ENCODE results near the gene CPSF4L. TPM values are rescaled to one million over a fixed set of nuclear protein-coding genes. Genes with fewer than 3 reads are reported as not detected.

The CPSF4L gene
- polyA plus RNA-seq, 1 of the 3 experiments (the other 2 are of a cell fraction) = 0.10 TPM

GRCh38 chr17:73286863-73287296 lies 25.2 kb upstream of the CPSF4L start:
- WGBS (ENCODE audit: low lambda C conversion rate) = 80% methylated on average over 8 of the region's 8 CpGs
- Histone ChIP-seq H3K79me2 (ENCODE audit: insufficient read depth) (peaks cover 81% of the 10 kb centered on the region), H3K36me3 (replicated peaks in 1 of 2; ENCODE audit: control insufficient read depth in 1 of 2, insufficient read depth in 2 of 2, low read length in 1 of 2) (peaks cover 5 to 22% of the 10 kb centered on the region in 2 experiments), H3K27ac (ENCODE audit: low read depth in 2 of 2, low read length in 1 of 2) (no peak overlapping the region), H3K27me3 (ENCODE audit: insufficient read depth) (no peaks in the 10 kb centered on the region), H3K4me3 (ENCODE audit: low read depth in 2 of 2, low read length in 1 of 2) (no peak overlapping the region), H4K20me1 (ENCODE audit: insufficient read depth) (peaks cover 66% of the 10 kb centered on the region), H3K9me3 (no peaks in the 10 kb centered on the region), H3K4me2 (no peak overlapping the region), H3K9me2 (no peaks in the 10 kb centered on the region), H3F3A (replicated peaks; ENCODE audit: insufficient read depth) (peaks cover 8% of the 10 kb centered on the region), H3K4me1 (ENCODE audit: control insufficient read depth in 1 of 2, insufficient read depth in 2 of 2, low read depth in 1 of 2, low read length in 1 of 2) (peaks cover 12 to 64% of the 10 kb centered on the region in 2 experiments), H2AFZ (ENCODE audit: low read depth) (no peak overlapping the region), H3K9ac (no peak overlapping the region)
- TF ChIP-seq EZH2phosphoT487 (IDR thresholded peaks at IDR 0.05; ENCODE audit: borderline replicate concordance, low read depth) (no peak), FOXJ3 (CRISPR knock-in tag; IDR thresholded peaks at IDR 0.05) (no peak), RXRA (IDR thresholded peaks at IDR 0.05; ENCODE audit: borderline replicate concordance, low read depth) (no peak)
- TF ChIP-seq, protein P1, sequence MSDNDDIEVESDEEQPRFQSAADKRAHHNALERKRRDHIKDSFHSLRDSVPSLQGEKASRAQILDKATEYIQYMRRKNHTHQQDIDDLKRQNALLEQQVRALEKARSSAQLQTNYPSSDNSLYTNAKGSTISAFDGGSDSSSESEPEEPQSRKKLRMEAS (IDR thresholded peaks at IDR 0.05; ENCODE audit: low read depth) = no peak
- TF ChIP-seq, protein P2, sequence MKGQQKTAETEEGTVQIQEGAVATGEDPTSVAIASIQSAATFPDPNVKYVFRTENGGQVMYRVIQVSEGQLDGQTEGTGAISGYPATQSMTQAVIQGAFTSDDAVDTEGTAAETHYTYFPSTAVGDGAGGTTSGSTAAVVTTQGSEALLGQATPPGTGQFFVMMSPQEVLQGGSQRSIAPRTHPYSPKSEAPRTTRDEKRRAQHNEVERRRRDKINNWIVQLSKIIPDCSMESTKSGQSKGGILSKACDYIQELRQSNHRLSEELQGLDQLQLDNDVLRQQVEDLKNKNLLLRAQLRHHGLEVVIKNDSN (IDR thresholded peaks at IDR 0.05; ENCODE audit: borderline replicate concordance, low read depth) = no peak
- ChIA-PET CTCF (interaction anchor here (1.1 to 1.9 kb wide), 3 partner anchors 9 to 83 kb away, joined by 4 to 7 read pairs (median 4); no protein-coding TSS in a partner anchor), POLR2A (no interaction called here)
- no peak for DNase-seq

DNA sequence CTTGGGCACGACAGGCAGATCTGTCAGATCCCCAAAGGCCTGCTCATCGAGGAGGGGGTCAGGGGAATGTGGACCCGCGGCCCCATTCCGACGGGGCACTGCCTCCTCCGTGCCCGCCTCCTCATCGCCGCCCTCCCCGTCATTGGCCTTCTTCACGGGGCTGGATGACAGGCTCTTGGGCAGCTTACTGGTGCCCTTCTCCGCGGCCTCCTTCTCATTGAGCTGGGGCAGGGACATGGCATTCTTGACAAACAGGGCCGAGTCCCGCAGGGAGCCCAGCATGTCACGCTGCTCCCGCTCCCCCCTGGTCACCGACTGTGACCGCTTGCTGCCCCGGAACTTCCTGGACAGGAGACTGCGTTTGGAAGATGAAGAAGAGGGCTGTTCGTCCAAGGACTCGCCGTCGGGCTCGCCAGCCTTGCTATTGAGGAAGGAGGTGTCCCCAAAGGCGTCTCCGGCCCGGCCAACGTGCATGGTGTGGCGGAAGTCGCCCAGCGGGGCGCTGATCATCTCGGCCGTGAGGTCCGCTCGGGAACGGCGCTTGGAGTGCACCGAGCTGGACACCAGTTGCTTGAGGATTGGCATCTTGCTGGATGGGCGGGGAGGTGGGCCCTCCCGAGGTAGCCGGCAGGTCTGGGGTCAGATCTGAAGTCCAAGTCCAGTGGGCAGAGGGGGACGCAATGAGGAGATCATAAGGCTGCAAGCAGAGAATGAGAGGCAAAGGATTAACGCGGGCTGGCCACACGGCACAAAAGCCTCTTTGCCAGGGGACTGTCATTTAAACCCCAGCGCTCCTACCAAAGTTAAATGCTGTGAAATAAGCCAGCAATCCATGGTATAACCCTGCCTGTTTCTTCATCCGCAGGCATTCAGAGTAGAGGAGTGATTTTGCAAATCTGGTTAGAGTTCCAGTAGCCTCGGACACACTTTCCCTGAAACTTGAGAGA lies 24.5 kb upstream of the CPSF4L start:
- Histone ChIP-seq H2AFZ (ENCODE audit: low read depth) (no peak overlapping the region), H3K4me3 (ENCODE audit: low read depth in 2 of 2, low read length in 1 of 2) (no peak overlapping the region), H3K79me2 (ENCODE audit: insufficient read depth) (peaks cover 74% of the 10 kb centered on the region), H3K36me3 (replicated peaks in 1 of 2; ENCODE audit: control insufficient read depth in 1 of 2, insufficient read depth in 2 of 2, low read length in 1 of 2) (peaks cover 5 to 22% of the 10 kb centered on the region in 2 experiments), H3K4me1 (ENCODE audit: control insufficient read depth in 1 of 2, insufficient read depth in 2 of 2, low read depth in 1 of 2, low read length in 1 of 2) (peaks cover 5 to 58% of the 10 kb centered on the region in 2 experiments), H4K20me1 (ENCODE audit: insufficient read depth) (peaks cover 62% of the 10 kb centered on the region), H3K9ac (no peak overlapping the region), H3F3A (replicated peaks; ENCODE audit: insufficient read depth) (peaks cover 1% of the 10 kb centered on the region), H3K9me2 (no peaks in the 10 kb centered on the region), H3K27ac (ENCODE audit: low read depth in 2 of 2, low read length in 1 of 2) (no peak overlapping the region; a peak in 1 of 4 replicates), H3K9me3 (no peaks in the 10 kb centered on the region), H3K4me2 (no peak overlapping the region), H3K27me3 (ENCODE audit: insufficient read depth) (no peaks in the 10 kb centered on the region)
- CTCF ChIA-PET = interaction anchor here (1.1 to 4.1 kb wide), 6 partner anchors 8 to 84 kb away, joined by 4 to 19 read pairs (median 6); no protein-coding TSS in a partner anchor
- 95% methylated on average over 50 of the region's 52 CpGs for WGBS (ENCODE audit: low lambda C conversion rate)
- DNase-seq = no peak
- POLR2A ChIA-PET = no interaction called here
- TF ChIP-seq RXRA (IDR thresholded peaks at IDR 0.05; ENCODE audit: borderline replicate concordance, low read depth) = no peak
- no peak for TF ChIP-seq EP300 (IDR thresholded peaks at IDR 0.05; ENCODE audit: borderline replicate concordance in 1 of 2, low read depth in 1 of 2, low read length in 1 of 2)
- TF ChIP-seq SMC3 (IDR thresholded peaks at IDR 0.05; ENCODE audit: low read depth, low read length) = no peak
- no peak for TF ChIP-seq NFIC (IDR thresholded peaks at IDR 0.05; ENCODE audit: borderline replicate concordance)
- no peak for TF ChIP-seq USF2 (IDR thresholded peaks at IDR 0.05; ENCODE audit: borderline replicate concordance, low read depth, low read length)
- TF ChIP-seq TCF12 (IDR thresholded peaks at IDR 0.05) = no peak
- TF ChIP-seq RFX5 (IDR thresholded peaks at IDR 0.05; ENCODE audit: low read length) = no peak
- no peak for TF ChIP-seq JUND (IDR thresholded peaks at IDR 0.05)
- TF ChIP-seq, protein P3, sequence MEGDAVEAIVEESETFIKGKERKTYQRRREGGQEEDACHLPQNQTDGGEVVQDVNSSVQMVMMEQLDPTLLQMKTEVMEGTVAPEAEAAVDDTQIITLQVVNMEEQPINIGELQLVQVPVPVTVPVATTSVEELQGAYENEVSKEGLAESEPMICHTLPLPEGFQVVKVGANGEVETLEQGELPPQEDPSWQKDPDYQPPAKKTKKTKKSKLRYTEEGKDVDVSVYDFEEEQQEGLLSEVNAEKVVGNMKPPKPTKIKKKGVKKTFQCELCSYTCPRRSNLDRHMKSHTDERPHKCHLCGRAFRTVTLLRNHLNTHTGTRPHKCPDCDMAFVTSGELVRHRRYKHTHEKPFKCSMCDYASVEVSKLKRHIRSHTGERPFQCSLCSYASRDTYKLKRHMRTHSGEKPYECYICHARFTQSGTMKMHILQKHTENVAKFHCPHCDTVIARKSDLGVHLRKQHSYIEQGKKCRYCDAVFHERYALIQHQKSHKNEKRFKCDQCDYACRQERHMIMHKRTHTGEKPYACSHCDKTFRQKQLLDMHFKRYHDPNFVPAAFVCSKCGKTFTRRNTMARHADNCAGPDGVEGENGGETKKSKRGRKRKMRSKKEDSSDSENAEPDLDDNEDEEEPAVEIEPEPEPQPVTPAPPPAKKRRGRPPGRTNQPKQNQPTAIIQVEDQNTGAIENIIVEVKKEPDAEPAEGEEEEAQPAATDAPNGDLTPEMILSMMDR (IDR thresholded peaks at IDR 0.05) = no peak
- TF ChIP-seq, protein P2 (IDR thresholded peaks at IDR 0.05; ENCODE audit: borderline replicate concordance, low read depth) = no peak
- TF ChIP-seq ELF1 (IDR thresholded peaks at IDR 0.05) = no peak
- TF ChIP-seq POLR2AphosphoS5 (IDR thresholded peaks at IDR 0.05; ENCODE audit: low read depth, low read length) = no peak
- TF ChIP-seq CHD2 (IDR thresholded peaks at IDR 0.05; ENCODE audit: low read length, partially characterized antibody) = no peak
- TF ChIP-seq NRF1 (IDR thresholded peaks at IDR 0.05; ENCODE audit: low read depth, low read length) = no peak
- TF ChIP-seq FOXJ3 (CRISPR knock-in tag; IDR thresholded peaks at IDR 0.05) = no peak
- TF ChIP-seq ZBTB33 (IDR thresholded peaks at IDR 0.05; ENCODE audit: borderline replicate concordance, low read depth) = no peak
- TF ChIP-seq GATA2 (CRISPR knock-in tag; IDR thresholded peaks at IDR 0.05) = no peak
